ENCODE data around the gene SEC22A. TPM values are rescaled to one million over a fixed set of nuclear protein-coding genes. Genes with fewer than 3 reads are reported as not detected.
A peak's percentile ranks its signal among the peaks of the same experiment; 100 is the strongest.

Gene SEC22A
- total and polyA plus RNA-seq, 2 of the 13 experiments (the other 11 are each of a cell fraction or from before 2014, with no cell fraction given), result 14.1 to 17.3 TPM

DNA sequence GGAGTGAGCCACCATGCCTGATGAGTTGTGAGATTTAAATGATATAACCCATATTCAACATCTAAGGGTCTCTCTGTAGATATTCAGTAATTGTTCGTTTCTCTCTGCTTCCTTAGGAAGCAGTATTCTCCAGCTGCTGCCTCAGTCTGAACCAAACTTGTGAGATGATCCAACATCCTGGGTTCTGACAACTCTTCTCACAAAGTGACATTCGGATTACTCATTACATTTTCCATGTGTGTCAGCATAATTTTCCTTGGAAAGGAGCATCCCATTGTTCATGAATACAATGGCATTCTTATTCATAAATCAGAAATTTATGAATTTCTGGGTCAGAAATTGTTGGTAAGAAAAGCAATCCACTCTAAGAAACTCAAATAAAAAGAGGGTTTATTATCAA lies 15.0 kb upstream of the SEC22A start:
- intact Hi-C loops (cut with micrococcal nuclease; ENCODE audit: unreplicated experiment), result no loop called here
- ChIA-PET CTCF (ENCODE audit: low intra/inter-chr PET ratio, low total read pairs) (no interaction called here), POLR2A (no interaction called here)
- Histone ChIP-seq H2AFZ (ENCODE audit: low read length) (no peak overlapping the region), H3K27ac (ENCODE audit: extremely low read length, insufficient read depth, low read length) (no peak overlapping the region), H3K27me3 (ENCODE audit: control insufficient read depth in 1 of 2, insufficient read depth in 2 of 2, low read length in 2 of 2) (no peaks in the 10 kb centered on the region), H3K36me3 (replicated peaks in 1 of 2; ENCODE audit: control insufficient read depth in 1 of 2, insufficient read depth in 2 of 2, low read length in 2 of 2) (no peaks in the 10 kb centered on the region), H3K4me1 (ENCODE audit: insufficient read depth, low read length) (no peaks in the 10 kb centered on the region), H3K79me2 (ENCODE audit: insufficient read depth, low read length) (no peaks in the 10 kb centered on the region), H3K4me3 (replicated peaks in 1 of 3; ENCODE audit: insufficient read depth in 1 of 3, low read depth in 2 of 3, low read length in 3 of 3) (no peak overlapping the region), H3K4me2 (ENCODE audit: low read depth, low read length) (no peak overlapping the region), H3K9ac (ENCODE audit: insufficient read depth, low read depth, low read length) (no peak overlapping the region), H3K9me3 (ENCODE audit: low read length) (no peaks in the 10 kb centered on the region), H4K20me1 (ENCODE audit: insufficient read depth, low read length) (no peaks in the 10 kb centered on the region)
- WGBS (ENCODE audit: low lambda C conversion rate), result 77% methylated on average over 2 of the region's 2 CpGs
- no peak for DNase-seq (ENCODE audit: low spot score)
- no TSS peak for BruUV-seq (replicated peaks)
- TF ChIP-seq ZBTB21 (CRISPR knock-in tag; IDR thresholded peaks at IDR 0.05) (no peak), ETS1 (CRISPR knock-in tag; IDR thresholded peaks at IDR 0.05) (no peak), MAFK (conservative IDR thresholded peaks at IDR 0.05 in 1 of 2, IDR thresholded peaks at IDR 0.05 in 1 of 2; ENCODE audit: low read length in 2 of 2) (peak; percentile 69 to 82), SKI (IDR thresholded peaks at IDR 0.05; ENCODE audit: partially characterized antibody) (no peak), MAFF (IDR thresholded peaks at IDR 0.05; ENCODE audit: low read depth, low read length) (peak; percentile 79), ZNF362 (CRISPR knock-in tag; IDR thresholded peaks at IDR 0.05; ENCODE audit: borderline replicate concordance) (no peak)
- TF ChIP-seq, protein P1, sequence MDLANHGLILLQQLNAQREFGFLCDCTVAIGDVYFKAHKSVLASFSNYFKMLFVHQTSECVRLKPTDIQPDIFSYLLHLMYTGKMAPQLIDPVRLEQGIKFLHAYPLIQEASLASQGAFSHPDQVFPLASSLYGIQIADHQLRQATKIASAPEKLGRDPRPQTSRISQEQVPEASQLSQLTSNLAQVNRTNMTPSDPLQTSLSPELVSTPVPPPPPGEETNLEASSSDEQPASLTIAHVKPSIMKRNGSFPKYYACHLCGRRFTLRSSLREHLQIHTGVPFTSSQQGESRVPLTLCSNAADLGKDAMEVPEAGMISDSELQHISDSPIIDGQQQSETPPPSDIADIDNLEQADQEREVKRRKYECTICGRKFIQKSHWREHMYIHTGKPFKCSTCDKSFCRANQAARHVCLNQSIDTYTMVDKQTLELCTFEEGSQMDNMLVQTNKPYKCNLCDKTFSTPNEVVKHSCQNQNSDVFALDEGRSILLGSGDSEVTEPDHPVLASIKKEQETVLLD (CRISPR knock-in tag; IDR thresholded peaks at IDR 0.05; ENCODE audit: low read depth), result no peak
- ATAC-seq, result no peak
- no peak for FAIRE-seq
- in situ Hi-C loops (cut with HindIII; ENCODE audit: extremely low pct_ligation_motif_present, low pct_unique_long_range_greater_than_20kb), result no loop called here
